HG03039 (cell line): ENCODE measurements around the gene CHCHD5.
"Not testable (repeated sequence)": the region's sequence is repeated elsewhere in the genome, so short reads cannot be mapped to it uniquely, and the experiment has no call there.

Experiments used
- ATAC-seq: cut with Tn5 transposase; IDR thresholded peaks from one replicate; pipeline ENCODE4 v1.9.1; 2021; ENCODE audit warnings: mild to moderate bottlenecking, moderate library complexity; ENCODE audit not compliant: unreplicated experiment

Gene CHCHD5, protein sequence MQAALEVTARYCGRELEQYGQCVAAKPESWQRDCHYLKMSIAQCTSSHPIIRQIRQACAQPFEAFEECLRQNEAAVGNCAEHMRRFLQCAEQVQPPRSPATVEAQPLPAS

DNA sequence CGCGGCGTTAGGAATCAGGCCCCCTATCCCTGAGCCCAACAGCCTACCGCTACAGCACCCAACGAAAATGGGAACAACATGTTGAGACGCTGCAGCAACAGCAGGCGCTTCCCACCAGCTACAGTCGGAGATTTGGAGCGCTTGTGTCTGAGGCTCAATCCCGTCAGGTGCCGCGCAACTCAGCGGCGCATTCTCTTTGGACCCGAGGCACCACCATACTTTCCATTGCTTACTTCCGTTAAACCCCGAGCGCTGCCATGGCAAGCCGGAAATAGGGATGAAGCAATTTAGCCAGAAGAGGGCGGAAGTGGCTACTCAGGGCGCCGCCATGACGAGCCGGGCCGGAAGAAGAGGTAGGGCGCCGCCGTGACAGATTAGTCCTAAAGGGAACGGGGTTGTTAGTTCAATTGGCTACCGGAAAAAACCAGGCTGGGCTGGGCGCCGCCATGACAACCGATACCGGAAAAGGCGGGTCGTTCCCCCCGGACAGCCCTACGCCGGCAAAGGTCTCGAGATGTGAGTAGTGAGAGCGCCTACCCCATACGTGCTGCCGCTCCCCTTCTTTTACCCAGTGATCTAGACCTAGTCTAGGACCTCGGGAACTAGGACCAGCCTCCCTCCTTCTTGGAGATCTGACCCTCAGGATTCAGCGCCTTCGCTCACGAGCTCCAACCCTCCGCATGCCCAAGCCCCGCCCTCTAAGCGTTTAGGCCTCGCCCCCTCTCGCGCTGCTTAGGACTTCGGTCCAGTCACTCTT is at the start of gene CHCHD5:
CHCHD5 (plus strand) TSS at position 476 of the 757 bp plus-strand sequence; CDS start at position 515, 39 bp downstream.
- ATAC-seq: peak; percentile 81

DNA sequence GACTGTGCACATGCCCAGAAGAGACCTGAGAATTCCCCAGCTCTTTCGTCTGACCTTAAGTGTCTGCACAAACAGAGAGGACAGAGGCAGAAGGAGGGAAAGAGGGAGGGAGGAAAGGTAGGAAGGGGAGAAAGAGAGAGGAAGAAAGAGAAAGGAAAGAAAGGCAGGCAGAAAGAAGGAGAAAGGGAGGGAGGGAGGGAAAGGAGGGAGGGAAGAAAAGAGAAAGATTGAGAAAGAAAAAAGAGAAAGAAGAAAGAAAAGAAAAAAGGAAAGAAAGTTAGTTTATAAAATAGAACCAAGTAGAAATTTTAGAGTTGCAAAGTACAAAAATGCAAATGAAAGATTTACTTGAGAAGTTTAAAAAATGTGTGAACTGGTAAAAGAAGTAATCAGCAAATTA is 49.6 kb upstream of the CHCHD5 start:
- no peak for ATAC-seq

DNA sequence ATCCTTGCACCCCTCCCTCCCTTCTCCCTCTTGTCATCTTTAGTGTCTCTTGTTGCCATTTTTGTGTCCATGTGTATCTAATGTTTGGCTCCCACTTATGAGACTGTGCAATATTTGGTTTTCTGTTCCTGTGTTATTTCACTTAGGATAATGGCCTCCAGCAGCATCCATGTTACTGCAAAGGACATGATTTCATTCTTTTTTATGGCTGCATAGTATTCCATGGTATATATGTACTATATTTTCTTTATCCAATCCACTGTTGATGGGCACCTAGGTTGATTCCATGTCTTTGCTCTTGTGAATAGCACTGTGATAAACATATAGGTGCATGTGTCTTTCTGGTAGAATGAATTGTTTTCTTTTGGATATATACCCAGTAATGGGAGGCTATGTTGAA is 47.7 kb upstream of the CHCHD5 start:
- not testable (repeated sequence) for ATAC-seq

DNA sequence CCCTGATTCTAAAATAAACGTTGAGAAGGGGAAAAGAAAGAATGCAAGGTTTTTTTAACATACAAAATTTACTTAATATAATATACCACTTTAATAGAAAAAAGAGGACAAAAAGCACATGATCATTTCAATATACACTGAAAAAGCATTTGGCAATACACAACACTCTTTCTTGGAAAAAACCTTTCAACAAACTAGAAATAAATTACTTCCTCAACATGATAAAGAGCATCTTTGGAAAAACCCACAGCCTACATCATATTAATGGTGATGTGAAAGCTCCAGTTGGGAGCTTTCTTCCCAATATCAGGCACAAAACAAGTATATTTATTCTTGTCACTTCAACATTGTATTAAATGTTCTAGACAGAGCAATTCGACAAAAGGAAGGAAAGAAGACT is 45.1 kb upstream of the CHCHD5 start:
- ATAC-seq: no peak

DNA sequence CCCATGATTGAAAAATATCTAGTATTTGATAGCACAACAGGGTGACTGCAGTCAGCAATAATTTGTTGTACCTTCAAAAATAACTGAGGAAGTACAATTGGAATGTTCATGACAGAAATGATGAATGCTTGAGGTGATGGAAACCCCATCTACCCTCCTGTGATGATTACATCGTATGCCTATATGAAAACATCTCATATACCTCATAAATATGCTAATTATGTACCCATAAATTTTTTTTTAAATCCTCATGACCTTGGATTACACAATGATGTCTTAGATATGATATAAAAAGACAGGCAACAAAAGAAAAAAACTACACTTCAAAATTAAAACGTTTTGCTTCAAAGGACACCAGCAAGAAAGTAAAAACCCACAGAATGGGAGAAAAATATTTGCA is 43.5 kb upstream of the CHCHD5 start:
- no peak for ATAC-seq

DNA sequence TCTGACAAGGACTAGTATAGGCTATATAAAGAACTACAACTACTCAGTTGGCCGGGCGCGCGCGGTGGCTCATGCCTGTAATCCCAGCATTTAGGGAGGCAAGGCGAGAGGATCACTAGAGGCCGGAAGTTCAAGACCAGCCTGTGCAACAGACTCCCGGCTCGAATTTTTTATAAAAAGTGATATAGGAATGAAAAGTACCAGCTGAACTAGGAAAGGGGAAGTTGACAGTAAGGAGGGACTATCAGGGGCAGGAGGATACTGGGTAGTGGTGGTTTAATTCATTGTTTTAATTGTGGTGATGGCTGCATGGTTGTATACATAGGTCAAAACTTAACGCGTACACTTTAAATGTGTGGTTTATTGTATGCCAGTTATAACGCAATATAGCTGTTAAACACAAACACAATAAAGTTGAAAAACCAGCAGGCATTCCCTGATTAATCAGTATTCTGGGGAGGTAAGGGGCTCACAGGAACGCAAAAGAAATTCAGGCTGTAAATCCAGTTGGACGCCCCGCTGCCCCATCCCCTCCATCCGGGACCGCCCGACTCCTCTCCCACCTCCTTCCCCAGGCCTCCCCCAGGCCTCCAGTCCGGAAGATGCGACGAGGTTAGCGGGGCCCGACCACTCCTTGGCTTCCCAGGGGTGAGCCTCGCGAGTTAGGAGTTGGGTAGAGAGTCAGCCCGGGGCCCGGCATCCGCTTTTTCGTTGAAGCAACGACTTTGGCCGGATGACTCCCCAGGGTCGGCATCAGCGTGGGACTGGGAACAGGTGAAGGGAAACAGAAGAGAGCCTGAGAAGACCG is 42.9 kb upstream of the CHCHD5 start:
- peak; percentile 50 for ATAC-seq

DNA sequence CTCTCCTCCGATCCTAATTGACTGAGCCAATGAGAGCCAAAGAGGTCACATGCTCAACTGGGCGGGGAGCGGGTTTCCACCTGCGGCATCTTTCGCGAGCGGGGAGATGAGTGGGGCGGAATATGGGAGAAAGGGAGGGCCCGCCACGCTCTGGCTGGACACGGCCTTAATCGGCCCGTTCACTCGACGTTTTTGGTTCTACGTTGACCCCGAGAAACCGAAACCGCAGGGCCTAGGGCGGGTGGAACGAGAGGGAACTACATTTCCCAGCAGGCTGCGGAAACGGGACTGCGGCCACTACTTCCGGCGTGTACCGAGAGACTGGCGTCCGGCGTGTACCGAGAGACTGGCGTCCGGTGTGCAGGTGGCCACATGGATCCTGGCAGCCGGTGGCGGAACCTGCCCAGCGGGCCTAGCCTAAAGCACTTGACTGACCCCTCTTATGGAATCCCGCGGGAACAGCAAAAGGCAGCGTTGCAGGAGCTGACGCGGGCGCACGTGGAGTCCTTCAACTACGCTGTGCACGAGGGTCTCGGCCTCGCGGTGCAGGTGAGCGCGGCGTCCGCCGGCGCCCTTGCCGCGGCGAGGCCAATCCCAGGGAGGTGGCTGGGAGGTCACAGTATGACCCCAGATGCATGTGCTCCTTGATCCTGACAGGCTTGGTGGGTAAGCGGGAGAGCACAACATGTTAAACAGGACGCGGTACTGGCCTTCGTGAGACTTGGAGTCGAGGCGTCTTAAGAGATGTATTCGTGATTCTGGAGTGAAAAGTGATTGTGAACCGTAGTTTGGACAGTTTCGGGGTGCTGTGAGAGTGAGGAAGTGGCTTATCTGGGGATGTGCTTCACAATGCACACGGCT is 42.1 kb upstream of the CHCHD5 start, which contains the start of gene POLR1B:
POLR1B (plus strand) TSS at position 343 of the 861 bp plus-strand sequence; CDS start at position 373, 30 bp downstream.
- peak; percentile 75 for ATAC-seq

DNA sequence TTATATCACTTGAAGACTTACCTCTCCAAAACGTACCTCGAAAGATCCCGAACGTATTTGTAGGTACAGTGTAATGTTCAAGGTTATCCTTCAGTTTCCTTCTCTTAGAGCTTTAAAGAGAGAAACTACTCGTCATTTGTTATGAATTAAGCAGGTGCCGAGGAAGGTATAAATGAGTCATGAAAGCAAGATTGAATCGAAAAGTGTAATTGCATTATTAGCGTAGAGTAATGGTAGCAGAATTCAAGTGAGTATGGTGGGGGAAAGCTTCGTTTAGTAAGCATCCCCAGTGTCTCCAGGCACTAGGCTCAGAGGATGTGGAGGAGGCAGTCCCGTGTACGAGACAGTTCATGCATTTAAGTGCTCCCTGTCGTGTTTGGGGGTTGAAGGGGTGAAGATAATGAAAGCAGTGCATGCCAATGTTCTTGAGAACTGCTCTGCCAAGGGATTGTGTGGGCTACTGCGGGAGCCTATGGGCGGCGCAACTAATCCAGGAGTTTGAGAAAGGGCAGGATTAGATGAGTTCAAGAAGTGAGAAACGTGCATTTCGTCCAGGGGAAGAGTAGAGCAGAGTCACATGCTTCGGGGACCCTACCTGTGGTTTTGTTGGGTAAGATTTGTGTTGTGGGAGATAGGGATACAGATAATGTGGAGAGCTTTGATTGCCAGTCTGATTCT is 41.3 kb upstream of the CHCHD5 start:
- no peak for ATAC-seq

DNA sequence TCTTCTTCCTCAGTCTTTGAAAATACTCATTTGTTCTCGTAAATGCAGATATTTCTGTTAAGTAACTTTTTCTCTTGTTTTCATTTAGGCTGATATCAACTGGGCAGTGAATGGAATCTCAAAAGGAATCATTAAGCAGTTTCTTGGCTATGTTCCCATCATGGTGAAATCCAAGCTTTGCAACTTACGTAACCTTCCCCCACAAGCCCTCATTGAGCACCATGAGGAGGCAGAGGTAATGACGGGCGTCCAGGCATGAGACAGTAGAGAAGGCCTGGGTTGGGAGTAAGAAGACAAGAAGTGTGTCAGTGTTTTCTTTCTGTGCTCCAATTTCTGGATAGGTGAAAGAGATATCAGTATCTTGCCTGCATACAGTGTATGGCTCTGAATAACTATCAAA is 37.1 kb upstream of the CHCHD5 start:
- ATAC-seq: no peak

DNA sequence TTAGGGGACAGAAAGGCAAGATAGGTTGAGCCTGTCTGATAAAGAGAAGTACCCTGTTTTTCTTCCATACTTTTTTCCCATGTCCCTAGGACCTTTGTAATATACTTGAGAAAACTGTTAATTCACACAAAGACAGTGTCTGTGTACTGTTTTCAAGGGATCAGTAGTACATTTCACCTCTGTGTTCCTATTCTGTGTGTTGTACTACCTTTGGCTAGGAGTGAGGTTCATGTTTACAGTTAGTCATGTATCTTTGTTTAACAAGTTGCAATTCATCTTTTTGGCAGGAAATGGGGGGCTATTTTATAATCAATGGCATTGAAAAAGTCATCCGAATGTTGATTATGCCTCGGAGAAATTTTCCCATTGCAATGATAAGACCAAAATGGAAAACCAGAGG is 35.4 kb upstream of the CHCHD5 start:
- ATAC-seq: no peak

DNA sequence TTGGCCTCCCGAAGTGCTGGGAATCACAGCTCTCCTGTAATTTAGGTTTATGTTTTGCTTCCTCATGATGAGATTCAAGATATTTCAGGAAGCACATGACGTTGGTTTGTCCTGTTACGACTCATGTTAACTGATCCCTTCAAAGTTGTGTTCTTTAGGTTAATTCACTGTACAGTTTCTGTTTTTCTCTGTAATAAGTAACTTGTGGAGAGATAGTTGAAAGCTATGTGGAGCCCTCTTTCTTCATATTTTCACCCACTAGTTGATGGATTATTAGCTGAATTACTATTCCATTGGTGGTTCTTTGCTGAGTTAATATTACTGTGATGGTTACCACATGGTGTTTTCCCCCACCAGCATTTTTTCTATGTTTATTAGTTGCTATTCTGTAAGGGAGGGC is 18.3 kb upstream of the CHCHD5 start:
- ATAC-seq: no peak

DNA sequence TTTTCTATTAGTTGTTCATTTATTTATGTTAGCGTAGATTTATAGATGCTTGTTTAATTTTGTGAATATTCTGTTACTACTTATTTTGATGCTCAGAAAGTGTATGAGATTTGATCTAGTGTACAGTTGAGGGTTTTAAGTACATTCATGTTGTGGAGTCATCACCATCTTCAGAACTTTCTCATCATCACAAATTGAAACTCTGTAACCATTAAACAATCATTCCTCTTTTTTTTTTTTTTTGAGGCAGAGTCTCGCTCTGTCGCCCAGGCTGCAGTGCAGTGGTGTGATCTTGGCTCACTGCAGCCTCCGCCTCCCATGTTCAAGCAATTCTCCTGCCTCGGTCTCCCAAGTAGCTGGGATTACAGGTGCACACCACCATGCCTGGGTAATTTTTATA is 17.9 kb upstream of the CHCHD5 start:
- not testable (repeated sequence) for ATAC-seq

DNA sequence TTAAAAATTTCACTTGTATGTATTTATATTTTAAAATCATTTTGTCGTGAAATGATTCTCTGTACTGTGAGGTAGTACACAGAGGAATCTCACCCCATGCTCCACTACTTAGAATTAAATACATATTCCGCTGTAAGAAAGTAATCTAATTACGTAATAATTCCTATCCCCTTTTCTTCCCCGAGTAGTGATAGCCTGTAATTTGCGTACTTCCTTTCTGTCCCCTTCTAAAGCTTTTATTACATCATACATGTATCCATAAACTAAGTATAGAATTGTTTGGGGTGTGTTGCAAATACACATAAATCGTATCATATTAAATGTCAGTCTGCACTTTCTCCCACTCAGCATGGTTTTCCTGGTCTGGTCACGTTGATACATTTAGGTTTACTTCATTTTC is 12.4 kb upstream of the CHCHD5 start:
- ATAC-seq: no peak

DNA sequence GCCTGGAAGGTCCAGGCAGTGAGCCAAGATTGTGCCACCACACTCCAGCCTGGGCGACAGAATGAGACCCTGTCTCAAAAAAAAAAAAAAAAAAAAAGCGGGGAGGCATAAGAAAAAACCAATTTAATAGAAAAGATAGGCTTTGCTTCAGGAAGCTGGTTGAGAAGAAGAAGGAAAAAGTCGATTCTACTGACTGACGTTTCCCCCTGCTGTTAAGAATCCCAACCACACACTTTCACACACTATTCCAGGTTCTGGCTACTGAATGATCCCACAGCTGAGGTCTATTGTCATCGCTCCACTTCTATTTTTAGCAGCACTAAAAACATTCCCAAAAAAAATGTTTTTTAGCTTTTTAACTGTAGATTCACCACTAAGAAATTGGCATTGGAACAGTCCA is 6.7 kb upstream of the CHCHD5 start:
- no peak for ATAC-seq

DNA sequence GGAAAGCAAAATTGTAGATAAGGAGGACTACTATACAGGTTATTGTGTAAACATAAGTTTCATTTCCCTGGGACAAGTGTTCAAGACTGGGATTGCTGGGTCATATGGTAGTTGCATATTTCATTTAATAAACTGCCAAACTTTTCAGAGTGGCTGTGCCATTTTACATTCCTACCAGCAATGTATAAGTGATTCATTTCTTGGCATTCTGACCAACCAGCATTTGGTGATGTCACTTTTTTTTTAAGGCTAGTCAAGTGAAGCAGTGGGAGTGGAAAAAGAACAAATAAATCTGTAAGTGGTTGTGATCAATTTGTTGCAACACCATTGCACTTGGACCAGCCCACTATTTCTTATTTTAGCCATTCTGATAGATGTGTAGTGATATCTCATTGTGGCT is 5.2 kb upstream of the CHCHD5 start:
- ATAC-seq: no peak

DNA sequence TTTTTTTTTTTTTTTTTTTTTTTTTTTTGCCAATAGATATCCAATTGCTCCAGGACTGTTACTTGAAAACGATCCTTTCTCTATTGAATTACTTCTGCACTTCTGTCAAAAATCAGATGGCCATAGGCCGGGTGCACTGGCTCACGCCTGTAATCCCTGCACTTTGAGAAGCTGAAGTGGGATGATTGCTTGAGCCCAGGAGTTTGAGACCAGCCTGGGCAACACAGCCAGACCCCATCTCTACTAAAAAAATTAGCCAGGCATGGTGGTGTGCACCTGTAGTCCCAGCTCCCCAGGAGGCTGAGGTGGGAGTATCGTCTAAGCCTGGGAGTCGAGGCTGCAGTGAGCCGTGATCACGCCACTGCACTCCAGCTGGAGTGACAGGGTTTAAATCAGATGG is 4.3 kb upstream of the CHCHD5 start:
- no peak for ATAC-seq

DNA sequence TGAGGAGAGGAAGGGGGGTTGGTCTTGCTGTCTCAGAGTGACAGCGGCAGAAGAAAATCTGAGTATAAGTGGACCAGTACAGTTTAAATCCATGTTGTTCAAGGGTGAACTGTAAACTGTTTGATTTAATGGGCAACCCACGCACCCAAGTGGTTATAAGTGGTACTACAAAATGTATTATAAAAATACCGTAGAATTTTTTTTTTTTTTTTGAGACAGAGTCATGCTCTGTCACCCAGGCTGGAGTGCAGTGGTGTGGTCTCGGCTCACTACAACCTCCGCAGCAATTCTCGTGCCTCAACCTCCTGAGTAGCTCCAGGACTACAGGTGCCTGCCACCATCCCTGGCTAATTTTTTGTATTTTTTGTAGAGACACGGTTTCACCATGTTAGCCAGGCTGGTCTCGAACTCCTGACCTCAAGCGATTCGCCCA is 2.1 kb upstream of the CHCHD5 start:
- ATAC-seq: no peak

DNA sequence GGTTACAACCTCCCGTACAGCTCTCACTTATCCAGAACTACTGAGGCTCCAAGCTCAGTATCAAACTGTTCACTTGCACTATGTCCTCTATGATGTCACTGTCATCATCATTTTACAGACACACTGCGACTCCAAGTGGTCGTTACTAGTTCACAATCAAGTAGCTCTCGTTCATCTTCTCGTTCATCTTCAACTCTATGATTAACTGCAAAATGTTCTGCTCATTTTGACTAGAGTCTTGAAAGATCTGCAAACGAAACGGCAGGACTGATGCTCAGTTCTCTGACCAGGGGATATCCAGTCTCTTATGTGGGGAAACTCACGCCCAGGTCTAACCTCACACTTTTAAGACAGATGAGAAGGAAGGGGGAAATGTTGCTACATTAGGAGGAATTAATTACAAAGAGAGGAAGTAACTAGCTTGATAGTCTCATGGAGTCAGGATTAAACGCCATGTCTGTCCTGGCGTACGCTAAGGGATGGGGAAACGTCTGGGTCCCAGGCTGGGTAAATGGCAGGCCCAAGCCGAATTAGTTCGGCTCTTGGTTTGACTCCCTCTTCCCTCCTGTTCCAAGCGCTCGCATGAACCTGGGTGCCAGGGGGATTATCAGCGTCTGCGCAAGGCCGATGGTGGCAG is 794 bp upstream of the CHCHD5 start:
- ATAC-seq: no peak

DNA sequence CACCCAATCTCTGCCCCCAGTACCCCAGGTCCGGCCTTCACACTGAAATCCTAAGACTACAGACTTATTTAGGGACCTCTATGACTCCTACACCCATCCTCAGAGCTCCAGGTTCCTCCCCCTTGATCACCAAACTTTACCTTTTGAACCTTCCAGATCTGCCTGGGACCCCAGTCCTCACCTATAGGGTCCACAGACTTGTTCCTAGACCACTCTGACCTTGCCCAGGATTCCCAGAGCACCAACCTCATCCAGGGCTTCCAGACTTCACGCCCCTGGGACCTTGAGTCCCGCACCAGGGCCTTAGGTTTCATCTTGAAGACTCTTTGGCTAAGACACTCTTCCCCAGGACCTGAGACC is 462 bp downstream of the CHCHD5 start:
- no peak for ATAC-seq

DNA sequence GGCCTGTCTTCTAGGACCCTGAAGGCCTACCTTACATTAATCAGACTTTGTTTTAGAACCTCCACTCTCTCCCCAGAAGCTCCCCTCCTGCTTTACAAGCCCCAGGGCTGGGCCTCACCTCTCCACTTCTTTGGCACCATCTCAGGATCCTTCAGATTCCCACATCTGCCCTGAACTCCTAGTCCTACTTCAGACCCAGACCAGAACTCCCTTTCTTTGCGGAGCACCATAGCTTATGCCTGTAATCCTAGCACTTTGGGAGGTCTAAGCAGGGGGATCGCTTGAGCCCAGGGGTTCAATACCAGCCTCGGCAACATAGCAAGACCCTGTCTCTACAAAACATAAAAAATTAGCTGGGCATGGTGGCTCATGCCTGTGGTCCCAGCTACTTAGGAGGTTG is 991 bp downstream of the CHCHD5 start:
- ATAC-seq: no peak
